ENCODE measurements around the gene STYX. TPM values are rescaled to one million over a fixed set of nuclear protein-coding genes. Genes with fewer than 3 reads are reported as not detected.

STYX gene, protein sequence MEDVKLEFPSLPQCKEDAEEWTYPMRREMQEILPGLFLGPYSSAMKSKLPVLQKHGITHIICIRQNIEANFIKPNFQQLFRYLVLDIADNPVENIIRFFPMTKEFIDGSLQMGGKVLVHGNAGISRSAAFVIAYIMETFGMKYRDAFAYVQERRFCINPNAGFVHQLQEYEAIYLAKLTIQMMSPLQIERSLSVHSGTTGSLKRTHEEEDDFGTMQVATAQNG
- total RNA-seq, result 15.9 and 20.6 TPM in 2 replicates

DNA sequence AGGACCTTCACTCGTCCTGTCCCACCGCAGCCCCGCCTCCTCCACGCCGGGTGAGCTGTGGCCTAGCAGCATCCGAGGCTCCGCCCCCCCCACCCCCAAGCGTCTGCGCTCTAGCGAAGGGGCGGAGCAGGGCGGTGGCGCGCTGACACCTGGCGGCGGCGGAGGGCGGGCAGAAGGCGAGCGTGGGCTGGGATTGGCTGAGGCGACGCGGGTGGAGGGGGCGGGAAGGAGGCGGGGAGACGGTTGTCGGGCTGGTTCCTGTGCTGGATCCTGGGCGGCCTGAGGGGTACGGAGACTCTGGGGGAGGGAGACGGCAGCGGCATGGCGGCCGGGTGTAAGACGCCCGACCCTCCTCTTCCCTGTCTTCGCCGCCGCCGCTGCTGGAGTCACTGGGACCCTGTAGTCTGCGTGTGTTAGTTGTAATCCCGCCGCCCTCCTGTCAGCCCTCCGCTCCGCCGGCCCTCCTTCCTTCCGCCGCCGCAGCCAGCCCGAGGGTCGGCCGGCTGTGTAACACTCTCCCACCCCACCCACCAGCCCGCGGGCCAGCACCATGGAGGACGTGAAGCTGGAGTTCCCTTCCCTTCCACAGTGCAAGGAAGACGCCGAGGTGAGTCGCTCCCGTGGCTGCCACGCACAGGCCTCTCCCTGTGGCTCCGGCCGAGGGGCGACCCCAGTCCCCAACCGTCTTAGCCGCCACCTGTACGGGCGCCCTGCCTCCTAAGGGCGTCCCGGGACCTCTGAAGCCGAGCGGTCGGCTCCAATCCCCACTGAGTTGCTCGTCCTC is at the start of gene STYX:
STYX (plus strand) TSS at position 242 of the 784 bp plus-strand sequence; CDS start at position 551, 309 bp downstream.
- DNase-seq (ENCODE audit: low read depth in 2 of 2), result peak; percentile 99

DNA sequence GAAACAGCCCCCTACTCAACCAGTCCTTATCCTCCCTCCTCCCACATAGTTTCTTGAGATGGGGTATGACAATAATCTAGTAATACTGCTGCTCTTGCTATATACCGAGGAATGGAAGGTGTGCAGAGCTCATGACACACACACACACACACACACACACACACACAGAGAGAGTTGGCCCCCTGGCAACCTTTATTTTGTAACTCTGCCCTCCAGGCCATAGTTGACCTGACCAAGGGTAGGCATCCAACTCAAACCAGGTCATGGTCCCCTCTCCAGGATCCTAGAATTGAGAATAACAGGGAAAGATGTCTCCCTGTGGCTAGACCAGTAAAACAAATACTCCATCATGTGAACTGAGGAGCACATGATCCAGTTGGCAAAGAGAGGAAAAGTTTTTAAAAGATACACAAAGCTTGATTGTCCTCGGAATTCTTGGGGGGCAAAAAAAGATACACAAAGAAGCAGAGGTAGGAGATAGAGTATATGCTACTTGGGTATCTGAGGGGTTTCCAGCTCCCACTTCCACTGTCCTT is 45.9 kb upstream of the STYX start:
- DNase-seq (ENCODE audit: low read depth in 2 of 2), result peak in 1 of 2 donors; percentile 13

DNA sequence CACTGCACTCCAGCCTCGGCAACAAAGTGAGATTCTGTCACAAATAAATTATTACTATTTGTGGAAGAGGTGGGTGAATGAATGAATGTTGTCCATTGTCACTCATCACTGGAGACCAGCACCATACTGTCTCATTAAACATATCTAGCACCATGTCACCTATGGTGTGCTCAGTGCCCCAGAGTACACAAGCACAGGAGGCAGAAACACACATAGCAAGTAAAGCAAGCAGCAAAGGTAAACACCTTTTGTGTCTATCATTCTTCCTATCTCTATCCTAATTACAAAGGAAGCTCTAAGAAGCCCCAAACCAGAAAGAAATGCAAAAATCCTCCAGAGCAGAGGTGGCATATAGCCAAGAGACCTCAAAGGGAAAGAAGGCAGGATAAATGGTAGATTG is 43.8 kb upstream of the STYX start:
- no peak for DNase-seq (ENCODE audit: low read depth in 2 of 2)

DNA sequence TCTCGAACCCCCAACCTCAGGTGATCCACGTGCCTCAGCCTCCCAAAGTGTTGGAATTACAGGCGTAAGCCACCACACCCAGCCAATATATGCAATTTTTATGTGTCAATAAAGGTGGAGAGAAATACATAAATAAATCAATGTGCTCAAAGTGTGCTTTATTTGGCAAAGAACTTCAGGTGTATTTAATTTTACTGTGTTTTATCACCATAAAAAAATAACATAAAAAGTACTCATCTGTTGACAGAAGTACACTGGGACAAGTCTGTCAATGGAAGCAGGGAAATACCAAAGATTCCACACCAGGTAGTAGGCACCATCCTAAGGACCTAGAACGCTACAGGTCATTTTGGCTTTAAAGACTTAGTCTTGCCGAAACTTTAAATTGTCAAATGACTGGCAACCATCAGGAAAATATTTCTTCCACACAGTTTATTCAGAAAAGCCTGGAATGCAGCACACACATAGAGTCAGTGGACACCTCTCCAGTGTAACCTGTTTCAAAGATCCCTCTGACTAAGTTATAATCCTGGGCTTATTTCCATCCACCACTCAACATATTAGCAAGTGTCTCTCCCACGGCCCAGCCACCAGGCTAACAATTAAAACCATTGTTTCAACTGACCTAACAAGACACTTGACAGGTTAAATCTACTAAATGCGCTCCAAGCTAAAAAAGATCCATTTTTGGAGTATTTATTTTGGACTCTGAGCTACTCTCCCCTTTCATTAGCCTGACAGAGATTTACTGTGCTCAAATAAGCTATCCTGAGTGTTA is 38.8 kb upstream of the STYX start:
- peak in 1 of 2 donors; percentile 51 for DNase-seq (ENCODE audit: low read depth in 2 of 2)

DNA sequence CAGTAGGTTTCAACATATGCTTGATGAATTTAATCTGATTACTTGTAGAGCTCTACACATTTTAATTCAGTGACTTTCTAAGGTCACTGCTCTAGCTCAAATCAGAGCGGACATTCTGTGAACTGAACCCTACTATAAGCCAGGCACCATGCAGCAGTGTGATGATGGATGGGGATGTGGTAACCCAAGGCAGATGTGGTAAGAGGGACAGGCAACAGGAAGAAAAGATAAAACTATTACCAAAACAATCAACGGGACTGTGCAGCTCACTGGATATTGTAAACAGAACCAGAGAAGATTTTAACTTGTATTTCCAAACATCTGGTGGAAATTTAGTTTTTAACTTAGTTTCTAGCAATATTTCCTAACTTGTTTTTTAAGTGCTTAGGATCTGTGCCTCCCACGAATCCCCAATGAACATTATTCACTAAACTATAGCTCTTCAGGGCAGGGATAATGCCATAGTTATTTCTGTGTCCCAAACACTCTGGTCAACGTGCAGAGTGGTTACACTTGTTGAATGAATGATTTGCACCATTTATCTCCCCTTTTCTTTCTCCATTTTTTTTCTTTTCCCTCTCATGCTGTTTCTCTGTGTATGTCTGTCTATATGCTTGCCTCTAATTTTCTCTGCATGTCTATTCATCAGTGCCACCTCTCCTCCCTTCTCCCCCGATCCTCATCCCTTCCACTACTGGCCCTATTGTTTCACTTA is 37.6 kb upstream of the STYX start:
- peak; percentile 3 to 61 for DNase-seq (ENCODE audit: low read depth in 2 of 2)

DNA sequence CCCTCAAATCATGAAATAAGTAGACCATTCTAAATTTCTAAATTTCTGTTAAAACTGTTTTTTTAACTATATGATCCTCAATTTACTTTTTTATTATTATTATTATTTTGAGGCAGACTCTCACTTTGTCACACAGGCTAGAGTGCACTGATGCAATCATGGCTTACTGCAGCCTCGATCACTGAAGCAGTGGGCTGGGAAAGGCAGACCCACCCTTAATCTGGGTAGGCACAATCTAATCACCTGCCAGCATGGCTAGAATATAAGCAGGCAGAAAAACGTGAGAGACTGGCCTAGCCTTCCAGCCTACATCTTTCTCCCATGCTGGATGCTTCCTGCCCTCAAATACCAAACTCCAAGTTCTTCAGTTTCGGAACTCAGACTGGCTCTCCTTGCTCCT is 36.9 kb upstream of the STYX start:
- DNase-seq (ENCODE audit: low read depth in 2 of 2), result no peak

DNA sequence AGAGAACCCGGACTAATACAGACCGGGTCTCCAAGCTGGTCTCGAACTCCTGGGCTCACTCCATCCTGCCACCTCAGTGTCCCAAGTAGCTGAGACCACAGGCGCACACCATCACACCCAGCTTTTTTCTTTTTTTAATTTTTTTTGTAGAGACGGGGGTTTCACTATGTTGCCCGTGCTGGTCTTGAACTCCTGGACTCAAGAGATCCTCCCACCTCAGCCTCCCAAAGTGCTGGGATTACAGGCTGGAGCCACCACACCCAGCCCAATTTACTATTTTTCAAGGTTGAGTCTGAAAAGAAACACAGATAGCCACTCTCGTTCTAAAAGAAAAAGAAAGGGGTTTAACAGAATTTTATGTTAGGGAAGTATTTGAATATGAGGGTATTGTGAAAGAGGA is 36.4 kb upstream of the STYX start:
- no peak for DNase-seq (ENCODE audit: low read depth in 2 of 2)

DNA sequence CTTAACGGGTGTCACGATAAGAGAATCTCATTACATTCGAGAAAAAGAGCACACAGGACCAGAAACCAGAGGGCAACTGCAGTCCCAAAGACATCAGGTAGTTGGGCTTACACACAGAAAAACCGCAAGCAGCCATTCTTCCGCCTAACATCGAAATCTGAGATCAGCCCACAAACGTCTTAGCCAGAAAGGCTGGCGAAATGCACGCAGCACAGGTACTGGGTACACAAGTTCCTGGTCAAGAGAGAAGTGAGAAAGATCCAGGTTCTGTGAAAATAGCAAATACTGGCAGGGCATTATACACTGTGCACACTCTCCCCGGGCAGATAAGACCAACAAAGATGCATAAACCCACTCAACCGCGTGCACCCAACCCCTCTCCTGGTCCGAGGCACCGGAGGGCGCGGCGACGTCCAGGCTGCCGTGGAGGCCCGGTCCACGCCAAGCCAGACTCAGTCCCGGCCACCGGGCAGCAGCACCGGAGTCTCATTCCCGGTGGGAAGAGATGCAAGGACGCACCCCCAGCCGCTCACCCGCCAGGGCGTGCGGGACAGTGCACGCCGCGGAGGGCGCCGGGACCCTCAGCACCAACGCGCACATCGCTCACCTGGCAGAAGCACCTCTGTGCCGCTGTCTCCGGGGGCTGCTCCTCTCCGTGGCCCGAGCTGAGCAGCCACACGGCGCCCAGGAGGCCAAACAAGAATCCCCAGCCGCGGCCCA is 35.0 kb upstream of the STYX start:
- DNase-seq (ENCODE audit: low read depth in 2 of 2), result peak; percentile 36 to 59

DNA sequence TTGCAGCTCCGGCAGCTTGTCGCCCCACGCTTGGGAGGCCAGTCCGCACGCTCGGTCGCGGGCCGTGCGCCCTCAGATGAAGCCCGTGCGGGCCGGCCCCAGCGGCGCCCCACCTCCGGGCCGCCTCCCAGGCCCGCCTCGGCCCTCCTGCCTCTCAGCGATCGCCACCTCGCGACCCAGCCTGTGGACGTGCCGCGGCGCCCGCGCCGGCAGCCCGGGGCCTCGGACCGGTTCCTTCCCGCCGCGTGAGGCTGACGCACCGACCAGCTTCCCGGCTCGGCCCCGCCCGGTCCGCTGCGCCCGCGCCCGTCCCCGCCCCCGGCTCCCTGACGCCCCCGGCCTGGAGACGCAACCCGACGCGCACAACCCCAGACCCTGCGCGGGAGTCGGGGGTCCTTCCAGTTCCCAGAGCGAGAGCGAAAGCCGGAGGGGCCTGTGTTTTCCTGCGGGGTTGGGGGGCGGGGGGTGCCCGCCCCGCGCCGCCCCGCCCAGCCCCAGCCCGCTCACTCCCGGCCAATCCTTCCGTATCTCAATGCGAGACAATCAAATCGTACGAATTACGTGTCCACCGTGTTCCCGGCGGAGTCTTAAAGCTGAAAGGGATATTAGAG is 34.4 kb upstream of the STYX start, which contains the start of gene ERO1A:
ERO1A (minus strand) TSS at position 78 of the 611 bp plus-strand sequence; CDS start at position 1, 77 bp downstream.
- DNase-seq (ENCODE audit: low read depth in 2 of 2), result peak; percentile 87 to 89

DNA sequence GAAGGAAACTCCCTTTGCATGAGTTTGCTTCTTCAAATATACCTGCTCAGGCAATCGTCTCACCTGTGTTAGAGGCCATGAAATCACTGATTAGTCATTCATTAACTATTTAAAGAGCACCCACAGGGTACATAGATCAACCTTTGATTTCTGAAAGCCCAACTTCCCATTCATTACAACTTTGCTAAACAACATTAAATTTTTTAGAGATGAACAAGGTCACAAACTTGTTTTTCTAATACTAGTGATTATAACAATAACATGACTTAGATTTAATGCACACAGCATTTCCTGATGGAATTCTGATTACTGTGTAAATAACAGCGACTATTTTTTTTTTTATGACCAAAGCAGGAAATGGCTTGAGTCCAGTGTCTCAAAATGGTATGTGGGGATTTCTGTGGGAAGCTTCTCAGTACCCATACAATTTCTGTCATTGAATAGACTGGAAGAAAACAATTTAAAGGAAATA is 29.2 kb upstream of the STYX start:
- peak; percentile 70 to 79 for DNase-seq (ENCODE audit: low read depth in 2 of 2)

DNA sequence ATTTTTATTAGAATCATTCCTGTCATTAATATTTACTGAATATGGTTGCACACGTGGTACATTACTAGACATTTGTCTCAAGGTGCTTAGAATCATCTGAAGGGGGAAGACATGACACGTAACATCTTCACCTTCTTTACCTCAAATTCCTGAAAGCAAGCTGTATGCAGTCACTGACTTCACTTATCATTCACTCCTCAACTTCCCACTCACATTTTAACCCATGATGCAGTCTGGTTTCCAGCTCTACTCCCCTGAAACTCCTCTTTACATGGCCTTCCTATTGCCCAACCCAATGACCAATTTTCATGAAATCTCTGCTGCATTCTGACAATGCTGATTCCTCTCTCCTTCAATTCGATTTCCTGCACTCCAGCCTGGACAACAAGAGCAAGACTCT is 28.7 kb upstream of the STYX start:
- peak in 1 of 2 donors; percentile 6 for DNase-seq (ENCODE audit: low read depth in 2 of 2)

DNA sequence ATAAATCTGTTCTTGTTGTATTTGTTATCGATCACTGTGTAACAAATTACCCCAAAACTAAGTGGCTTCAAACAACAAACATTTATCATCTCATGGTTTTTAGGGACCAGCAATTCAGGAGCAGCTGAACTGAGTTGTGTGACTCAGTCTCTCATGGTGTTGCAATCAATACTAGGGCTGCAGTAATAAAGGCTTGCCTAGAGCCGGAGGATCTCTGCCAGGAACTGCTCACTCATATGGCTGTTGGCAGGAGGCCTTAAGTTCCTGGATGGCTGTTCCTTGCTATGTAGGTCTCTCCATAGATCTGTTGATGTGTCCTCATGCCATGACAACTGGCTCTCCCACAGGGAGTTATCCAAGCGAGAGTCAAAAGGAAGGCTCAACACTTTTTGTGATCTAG is 26.7 kb upstream of the STYX start:
- peak in 1 of 2 donors; percentile 84 for DNase-seq (ENCODE audit: low read depth in 2 of 2)

DNA sequence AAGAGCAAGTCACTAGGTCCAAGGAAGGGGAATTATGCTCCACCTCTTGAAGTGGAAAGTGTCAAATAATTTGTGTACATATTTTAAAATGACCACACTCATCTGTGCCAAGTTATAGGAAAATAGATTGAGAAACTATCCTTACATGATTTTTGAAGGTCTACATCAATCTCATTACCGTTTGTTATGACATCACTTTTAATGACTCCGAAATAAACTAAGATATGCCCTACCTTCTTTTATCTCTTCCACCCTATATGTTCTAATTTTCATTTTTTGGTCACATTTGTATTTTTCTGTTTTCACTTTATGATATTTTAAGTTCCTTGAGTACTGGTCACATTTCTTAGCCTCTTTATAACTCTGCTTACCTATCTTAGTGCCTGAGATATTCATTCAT is 26.3 kb upstream of the STYX start:
- DNase-seq (ENCODE audit: low read depth in 2 of 2), result no peak

DNA sequence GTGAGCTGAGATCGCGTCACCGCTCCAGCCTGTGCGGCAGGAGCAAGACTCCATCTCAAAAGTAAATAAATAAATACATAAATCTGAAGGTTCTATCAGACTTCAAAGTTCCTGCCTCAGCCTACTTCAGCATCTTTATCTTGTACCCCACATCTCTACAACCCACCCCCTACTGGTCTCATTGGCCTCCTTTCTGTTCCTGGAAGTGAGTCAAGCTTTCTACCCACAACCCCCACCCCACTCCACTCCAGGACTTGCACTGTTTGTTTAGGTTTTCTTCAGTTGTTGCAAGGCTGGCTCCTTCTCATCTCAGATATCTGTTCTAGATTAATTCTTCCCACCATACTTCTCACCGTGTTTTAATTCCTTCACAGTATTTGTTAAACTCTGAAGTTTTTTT is 23.7 kb upstream of the STYX start:
- DNase-seq (ENCODE audit: low read depth in 2 of 2), result peak in 1 of 2 donors; percentile 59

DNA sequence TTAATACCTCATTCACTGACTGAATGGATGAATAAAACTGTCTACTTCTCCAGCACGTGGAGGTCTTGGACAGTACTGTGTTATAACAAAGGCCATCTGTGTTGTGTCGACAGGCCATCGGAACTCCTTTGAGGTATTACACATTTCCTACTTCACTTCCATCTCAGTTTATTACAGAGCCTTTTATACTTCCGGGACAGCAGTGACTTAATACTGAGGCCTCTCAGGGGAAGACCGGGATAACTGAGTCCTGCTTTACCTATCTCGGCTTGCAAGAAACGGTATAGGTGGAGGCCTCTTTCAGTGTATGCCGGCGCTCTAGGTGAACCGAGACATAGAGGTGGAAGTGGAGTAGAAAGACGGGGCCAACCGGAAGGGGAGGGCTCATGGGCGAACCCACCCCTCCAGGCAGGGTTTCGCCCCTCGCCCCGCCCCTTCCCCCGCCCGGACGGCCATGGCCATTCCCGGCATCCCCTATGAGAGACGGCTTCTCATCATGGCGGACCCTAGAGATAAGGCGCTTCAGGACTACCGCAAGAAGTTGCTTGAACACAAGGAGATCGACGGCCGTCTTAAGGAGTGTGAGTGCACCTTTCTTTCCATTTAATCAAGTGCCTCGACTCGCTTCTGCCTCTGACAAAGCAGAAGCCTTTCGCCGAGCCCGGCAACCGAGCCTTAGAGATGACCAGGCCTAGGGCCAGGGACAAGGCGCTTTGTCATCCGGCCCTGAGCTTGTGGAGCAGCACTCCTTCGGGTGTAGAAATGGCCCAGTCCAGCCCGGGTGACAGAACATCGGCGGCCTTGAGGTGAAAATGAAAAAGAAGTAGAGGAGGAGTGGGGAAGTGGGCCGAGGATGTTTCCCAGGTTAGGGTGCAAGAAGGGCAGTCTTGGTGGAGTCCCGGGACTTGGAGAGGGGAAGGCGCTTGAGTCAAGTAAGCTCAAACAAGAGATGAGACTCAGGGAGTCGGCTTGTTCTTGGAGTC is 23.0 kb upstream of the STYX start, which contains the start of gene PSMC6:
PSMC6 (plus strand) TSS at position 477 of the 983 bp plus-strand sequence; CDS start at position 497, 20 bp downstream.
- peak; percentile 92 for DNase-seq (ENCODE audit: low read depth in 2 of 2)

DNA sequence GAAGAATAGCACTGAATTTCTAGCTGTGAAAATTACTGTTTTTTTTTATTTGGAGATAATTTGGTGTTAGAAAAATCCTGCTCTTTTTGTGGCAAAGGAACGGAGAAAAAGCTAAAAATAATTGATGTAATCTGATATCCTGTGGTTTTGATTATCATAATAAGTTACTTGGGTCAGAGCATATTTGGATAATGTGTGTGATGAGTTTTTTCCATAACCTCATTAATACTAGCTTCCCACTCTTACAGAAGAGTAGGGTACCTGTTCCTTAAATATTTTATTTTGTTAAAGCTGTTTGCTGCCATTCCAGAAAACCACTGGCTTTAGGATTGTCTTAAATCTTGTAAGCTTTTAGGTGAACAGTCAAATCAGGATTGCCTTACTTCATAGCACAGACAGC is 18.3 kb upstream of the STYX start:
- DNase-seq (ENCODE audit: low read depth in 2 of 2), result no peak

DNA sequence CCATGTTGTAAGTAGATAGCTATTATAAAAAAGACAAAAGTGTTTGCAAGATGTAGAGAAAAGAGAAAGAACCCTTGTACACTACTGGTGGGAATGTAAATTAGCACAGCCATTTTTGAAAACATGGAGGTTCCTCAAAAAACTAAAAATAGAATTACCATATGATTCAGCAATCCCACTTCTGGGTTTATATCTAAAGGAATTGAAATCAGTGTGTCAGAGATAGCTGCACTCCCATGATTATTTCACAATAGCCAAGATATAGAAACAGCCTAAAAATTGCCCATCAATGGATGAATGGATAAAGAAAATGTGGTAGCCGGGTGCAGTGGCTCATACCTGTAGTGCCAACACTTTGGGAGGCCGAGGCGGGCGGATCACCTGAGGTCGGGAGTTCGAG is 13.8 kb upstream of the STYX start:
- DNase-seq (ENCODE audit: low read depth in 2 of 2), result no peak

DNA sequence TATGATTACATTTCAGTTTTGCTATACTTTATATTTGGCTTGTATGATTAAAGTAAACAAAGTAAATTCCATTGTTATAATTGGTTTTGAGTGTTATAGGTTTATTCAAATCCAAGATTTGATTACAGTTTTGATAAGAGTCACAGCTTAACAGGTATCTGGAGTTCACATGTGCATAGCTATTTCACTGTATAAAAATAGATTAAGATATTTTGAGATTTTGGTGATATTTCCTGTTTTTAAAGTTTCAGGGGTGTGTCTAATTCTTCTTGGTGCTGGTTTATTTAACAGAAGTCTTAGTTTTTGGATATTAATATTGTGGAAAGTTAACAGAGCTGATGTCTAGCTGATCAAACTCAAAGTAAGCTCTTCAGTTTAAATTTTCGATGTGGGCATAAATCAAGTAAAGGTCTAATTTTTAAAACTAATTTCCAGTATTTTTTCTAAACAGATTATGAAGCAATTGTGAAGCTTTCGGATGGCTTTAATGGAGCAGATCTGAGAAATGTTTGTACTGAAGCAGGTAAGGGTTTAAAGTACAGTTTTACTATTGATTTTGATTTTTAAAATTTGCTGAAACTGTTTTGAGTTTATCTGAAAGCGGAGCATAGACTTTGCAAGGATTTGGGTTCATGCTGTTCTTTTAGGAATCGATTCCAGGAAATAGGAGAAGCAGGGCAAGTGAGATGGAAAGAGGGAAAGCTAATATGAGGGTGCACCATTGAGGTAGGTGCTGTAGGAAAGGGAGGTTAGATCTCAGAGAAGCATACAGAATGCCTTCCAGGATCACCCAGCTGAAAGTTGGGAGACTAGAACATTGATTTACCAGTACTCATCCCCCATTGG is 6.2 kb upstream of the STYX start:
- no peak for DNase-seq (ENCODE audit: low read depth in 2 of 2)
